GM21576 (cell line): ENCODE measurements around the gene AGGF1.
A peak's percentile ranks its signal among the peaks of the same experiment; 100 is the strongest.
"Not testable (repeated sequence)": the region's sequence is repeated elsewhere in the genome, so short reads cannot be mapped to it uniquely, and the experiment has no call there.

Source experiments
- ATAC-seq: cut with Tn5 transposase; IDR thresholded peaks from one replicate; pipeline ENCODE4 v1.9.1; 2021; ENCODE audit warnings: mild to moderate bottlenecking, moderate library complexity; ENCODE audit not compliant: unreplicated experiment

Gene AGGF1

DNA sequence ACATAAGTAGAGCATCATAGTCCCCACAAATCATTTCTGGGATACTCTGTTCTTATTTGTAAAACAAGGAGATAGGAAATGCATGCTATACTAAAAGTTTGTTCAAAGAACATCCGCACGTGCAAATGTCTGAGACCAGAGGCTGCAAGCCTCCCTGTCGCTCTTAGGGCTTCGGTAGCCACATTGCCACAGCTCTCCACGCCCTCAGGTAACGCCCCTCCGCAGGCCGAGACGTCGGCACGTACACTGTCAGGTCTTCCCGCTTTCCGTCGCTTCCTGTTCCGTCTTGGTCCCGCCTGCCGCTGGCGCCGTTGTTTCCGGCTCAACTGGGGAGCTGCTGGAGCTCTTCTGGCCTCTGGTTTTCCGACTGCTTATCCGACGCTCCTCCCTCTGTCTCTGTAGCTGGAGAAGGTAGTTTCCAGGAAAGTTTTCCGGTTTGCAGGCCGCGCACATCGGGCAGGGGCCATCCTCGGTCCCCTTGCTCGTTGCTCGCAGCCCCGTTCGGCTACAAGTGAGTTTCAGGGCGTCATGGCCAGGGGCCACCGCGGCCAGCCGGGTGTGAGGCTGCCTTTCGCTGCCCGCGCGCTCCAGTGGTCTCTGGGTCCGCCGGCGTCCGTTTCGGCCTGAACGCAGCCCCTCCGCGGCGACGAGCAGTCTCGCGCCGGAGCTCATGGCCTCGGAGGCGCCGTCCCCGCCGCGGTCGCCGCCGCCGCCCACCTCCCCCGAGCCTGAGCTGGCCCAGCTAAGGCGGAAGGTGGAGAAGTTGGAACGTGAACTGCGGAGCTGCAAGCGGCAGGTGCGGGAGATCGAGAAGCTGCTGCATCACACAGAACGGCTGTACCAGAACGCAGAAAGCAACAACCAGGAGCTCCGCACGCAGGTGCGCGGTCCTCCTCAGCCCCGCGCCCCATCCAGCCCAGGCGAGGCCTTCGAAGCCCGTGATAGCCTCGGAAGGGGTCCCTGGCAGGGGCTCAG lies at the start of gene AGGF1:
Gene AGGF1 (plus strand): TSS at position 308 of the 975 bp plus-strand sequence. CDS start 363 bp downstream, at position 671.
- peak; percentile 98 for ATAC-seq

- no peak for ATAC-seq
Observed at GRCh38 chr5:76980518-76981144, 49.6 kb upstream of the AGGF1 start.

- ATAC-seq = no peak
Observed at GRCh38 chr5:76982450-76982849, 47.8 kb upstream of the AGGF1 start.

GRCh38 chr5:76983468-76983867 lies 46.7 kb upstream of the AGGF1 start:
- no peak for ATAC-seq

DNA sequence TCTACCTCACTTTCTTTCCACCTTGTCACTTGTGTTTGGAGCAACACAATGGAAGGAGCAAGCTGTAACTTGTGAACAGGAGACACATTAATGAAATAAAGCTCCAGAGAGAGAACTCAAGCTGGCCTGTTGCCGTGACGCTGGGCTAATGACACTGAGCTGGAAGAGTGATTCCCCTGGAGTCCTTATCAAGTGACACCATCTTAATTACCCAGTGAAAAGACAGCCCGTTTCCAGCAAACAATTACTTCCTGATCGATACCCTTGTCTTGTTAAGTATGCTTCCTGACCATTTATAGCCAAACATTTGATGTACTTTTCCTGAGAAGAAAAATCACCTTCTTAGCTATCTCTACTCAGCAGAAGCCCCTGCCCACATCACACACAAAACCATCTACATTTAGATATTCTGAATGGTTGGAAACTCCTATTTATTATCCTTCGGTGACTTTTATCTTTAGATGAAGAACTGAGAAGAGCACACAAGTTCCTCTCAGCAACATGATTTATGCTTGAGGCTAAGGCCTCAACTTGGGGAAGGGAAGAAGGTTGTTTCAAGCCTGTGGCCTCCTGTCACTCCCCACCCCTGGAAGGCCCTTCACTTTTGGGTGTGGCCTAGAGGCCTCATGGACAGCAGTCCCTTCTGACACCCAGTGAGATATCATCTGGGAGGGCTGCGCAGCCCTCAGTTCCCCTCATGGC lies 43.2 kb upstream of the AGGF1 start:
- ATAC-seq = no peak

DNA sequence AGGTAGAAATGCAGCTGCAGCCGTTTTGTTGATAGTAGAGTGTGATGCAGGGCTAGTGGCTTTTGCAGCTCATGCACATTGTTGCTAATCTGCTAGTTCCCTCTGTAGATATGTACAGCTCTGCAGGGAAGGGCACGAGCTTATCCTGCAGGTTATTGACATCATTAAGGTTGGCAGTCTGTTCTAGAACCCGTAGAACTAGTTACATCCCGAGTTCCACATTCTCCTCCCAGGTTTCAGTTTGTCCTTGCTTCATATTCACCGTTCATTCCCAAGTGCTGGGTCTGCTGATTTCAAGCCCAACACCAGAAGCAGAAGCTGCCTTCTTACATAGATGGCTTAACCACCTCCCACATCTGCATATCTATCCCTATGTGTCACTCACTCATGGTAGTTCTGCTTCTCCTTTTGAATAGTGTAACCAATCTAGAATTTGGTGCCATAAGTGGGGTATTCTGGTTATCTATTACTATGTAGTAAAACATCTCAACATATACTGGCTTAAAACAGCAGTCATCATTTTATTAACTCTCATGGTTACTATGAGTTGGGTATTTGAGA lies 39.2 kb upstream of the AGGF1 start:
- ATAC-seq = no peak

DNA sequence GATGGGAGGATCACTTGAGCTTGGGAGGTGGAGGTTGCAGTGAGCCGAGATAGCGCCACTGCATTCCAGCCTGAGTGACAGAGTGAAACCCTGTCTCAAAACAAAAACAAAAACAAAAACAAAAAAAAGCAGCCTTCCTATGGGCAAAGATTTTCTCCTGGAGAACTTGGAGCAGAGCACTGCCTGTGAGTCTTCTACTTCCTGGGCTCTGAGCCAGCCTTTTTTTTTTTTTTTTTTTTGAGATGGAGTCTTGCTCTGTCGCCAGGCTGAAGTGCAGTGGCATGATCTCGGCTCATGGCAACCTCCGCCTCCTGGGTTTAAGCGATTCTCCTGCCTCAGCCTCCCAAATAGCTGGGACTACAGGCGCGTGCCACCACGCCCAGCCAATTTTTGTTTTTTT lies 36.8 kb upstream of the AGGF1 start:
- not testable (repeated sequence) for ATAC-seq

DNA sequence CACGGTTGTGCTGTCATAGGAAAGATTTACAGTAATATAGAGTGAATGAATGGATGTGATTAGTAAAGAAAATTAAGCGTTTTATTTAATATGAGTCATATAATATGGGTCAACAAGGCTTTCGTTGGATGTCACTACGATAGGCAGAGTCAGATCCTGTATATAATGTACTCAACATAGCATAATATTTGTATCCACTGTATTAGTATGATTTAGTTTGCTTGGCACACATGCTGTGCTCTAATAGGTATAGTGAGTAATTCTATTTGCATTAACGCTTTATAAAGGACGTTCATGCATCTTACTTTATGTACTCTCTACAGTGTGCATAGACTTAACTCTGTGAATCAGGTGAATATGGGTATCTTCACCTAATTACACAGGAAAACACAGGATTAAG lies 35.9 kb upstream of the AGGF1 start:
- ATAC-seq = no peak

GRCh38 chr5:76998251-76998650 lies 32.0 kb upstream of the AGGF1 start:
- not testable (repeated sequence) for ATAC-seq

DNA sequence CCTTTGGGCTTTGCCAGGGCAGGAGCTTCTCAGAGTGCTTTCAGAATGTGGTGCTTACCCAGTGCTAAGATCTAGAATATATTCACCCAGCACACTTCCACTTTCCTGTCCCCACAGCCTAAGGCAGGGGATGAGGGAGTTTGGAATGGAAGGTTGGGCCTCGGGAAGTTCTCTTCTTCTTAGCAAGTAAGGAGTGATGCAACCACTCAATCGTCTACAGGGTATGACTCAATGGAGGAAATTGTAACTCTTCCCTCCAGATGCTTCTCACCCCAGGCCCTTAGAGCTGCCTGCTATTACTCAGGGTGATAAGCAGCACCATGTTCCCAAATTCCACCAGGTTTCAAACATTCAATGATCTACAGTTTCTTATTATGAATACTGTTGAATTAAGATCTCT lies 30.8 kb upstream of the AGGF1 start:
- ATAC-seq = no peak

DNA sequence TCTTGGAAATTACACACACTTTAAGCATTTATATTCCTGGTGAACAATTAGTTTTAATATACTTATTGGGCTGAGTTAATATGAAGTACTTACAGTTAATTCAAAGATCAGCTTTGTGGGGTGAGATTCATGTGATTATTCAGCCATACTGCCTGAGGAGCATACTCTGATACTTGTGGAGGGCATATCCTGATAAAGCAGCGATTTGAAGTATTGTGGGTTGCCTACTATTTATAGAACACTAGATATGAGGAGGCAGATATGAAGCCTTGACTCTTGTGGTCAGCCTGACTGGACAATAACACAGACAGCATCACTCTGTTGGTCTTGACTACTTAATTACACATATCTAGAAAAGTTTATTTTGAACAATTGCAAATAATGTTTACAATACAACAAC lies 27.0 kb upstream of the AGGF1 start:
- no peak for ATAC-seq

DNA sequence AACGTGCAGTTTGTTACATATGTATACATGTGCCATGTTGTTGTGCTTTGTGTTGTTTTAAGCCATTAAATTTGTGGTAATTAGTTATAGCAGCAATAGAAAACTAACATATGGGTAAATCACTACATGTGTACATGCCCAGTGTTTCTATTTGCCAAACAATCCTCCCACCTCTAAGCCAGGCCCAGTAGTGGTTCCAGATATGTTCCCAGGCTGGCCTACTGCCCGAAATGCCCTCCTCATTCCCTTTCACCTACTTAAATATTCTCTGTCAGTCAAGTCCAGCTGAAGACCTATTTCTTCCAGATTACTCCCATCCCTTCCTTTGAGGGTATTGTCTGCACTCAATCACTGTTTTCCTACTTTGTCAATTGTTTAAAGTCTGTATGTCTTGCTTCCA lies 24.1 kb upstream of the AGGF1 start:
- ATAC-seq = no peak

- ATAC-seq = no peak
Observed at GRCh38 chr5:77008413-77008812, 21.8 kb upstream of the AGGF1 start.

GRCh38 chr5:77010243-77010642 lies 20.0 kb upstream of the AGGF1 start:
- ATAC-seq = no peak

- ATAC-seq = no peak
Observed at GRCh38 chr5:77011498-77011897, 18.7 kb upstream of the AGGF1 start.

- ATAC-seq = no peak
Observed at GRCh38 chr5:77012601-77013000, 17.6 kb upstream of the AGGF1 start.

- no peak for ATAC-seq
Observed at GRCh38 chr5:77015938-77016569, 14.2 kb upstream of the AGGF1 start.

DNA sequence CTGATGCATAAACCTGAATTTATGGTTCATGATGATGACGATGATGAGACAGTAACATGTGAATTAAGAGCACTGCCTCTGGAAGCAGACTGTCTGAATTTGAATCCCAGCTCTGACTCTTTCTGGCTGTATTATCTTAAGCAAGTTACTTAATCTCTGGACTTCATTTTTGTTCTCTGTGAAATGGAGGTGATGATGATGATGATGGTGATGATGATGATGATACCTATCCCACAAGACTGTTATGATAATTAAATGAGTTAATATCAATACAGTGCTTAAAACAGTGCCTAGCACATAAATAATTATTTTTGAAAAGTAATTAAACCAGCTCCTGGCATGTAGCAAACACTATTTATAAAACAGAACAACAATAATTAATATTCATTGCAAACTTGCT lies 13.2 kb upstream of the AGGF1 start:
- ATAC-seq = no peak

GRCh38 chr5:77017668-77018067 lies 12.5 kb upstream of the AGGF1 start:
- no peak for ATAC-seq

- ATAC-seq = no peak
Observed at GRCh38 chr5:77022511-77023417, 7.4 kb upstream of the AGGF1 start.
